Lower lobe of right lung (tissue), 2 donors: Measurements from ENCODE around the gene SLC25A48. TPM values are rescaled to one million over a fixed set of nuclear protein-coding genes. Genes with fewer than 3 reads are reported as not detected.

ENCODE experiments used
- ATAC-seq, 2 donors: fragments of 200-7000 bp; cut with Tn5 transposase; one replicate each; pipeline ENCODE4 v1.9.1; 2020 to 2022; ENCODE audit warnings: mild to moderate bottlenecking in 2 of 2, moderate library complexity in 2 of 2
- DNase-seq: peaks from one replicate; pipeline ENCODE4 v3.0.0-alpha.2; 2020
- H3K27ac ChIP-seq: fragments of 200-600 bp; one replicate; pipeline ENCODE4 v1.8.0; 2022
- H3K27me3 ChIP-seq: fragments of 200-600 bp; one replicate; pipeline ENCODE4 v1.8.0; 2022; ENCODE audit warnings: low read depth
- H3K36me3 ChIP-seq: fragments of 200-600 bp; one replicate; pipeline ENCODE4 v1.8.0; 2022; ENCODE audit warnings: mild to moderate bottlenecking
- H3K4me1 ChIP-seq: fragments of 200-600 bp; one replicate; pipeline ENCODE4 v1.8.0; 2022
- H3K4me3 ChIP-seq: fragments of 200-600 bp; one replicate; pipeline ENCODE4 v1.8.0; 2022; ENCODE audit warnings: mild to moderate bottlenecking
- H3K9me3 ChIP-seq: fragments of 200-600 bp; one replicate; pipeline ENCODE4 v1.8.0; 2022
- intact Hi-C: fragments of 100-400 bp; cut with DNase I; formaldehyde crosslinking; loops from one replicate; pipeline ENCODE4 v1.11.0; 2022
- total RNA-seq: library from RNA; stranded (reverse); fragmentation: NEBNext Ultra II Directional; extraction: Animal tissue kit (Norgen Biotek cat#: 25700); gene quantifications from one replicate; pipeline ENCODE4 v1.2.1, GENCODE V29; 2021
- TF ChIP-seq, protein P1 (sequence below): fragments of 200-600 bp; IDR thresholded peaks from one replicate; pipeline ENCODE4 v1.8.0; 2022; ENCODE audit warnings: antibody characterized with exemption, mild to moderate bottlenecking
- donor health status: DM: no; HTN: yes; CAD: no; lungs with severe emphysema.

SLC25A48 gene
- total RNA-seq, 1 donor from 2014 or later, result 0.24 TPM

DNA sequence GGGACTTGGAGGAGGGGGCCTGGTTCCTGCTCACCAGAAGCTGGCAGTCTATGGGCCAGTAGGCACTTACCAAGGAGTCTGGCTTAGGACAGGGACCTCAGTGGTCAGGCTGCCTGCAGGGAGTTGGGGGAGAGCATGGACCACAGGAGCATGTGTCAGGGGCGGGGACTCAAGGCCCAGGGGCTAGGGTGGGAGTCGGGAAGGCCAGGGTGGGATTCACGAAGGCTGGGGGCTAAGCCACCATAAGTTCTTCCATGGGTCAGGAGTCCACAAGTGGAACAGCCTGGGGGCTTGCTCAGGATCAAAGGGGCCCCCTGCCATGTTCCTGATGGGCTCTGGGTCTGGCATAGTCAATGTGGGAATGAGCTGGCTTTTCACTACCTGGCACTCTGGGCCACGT is 11.5 kb upstream of the SLC25A48 start:
- DNase-seq (no peak), ATAC-seq (no peak)
- Histone ChIP-seq H3K4me3 (no peak overlapping the region), H3K27me3 (no peaks in the 10 kb centered on the region), H3K36me3 (no peaks in the 10 kb centered on the region), H3K9me3 (no peaks in the 10 kb centered on the region), H3K27ac (no peak overlapping the region), H3K4me1 (no peaks in the 10 kb centered on the region)
- intact Hi-C loops, result no loop called here
- TF ChIP-seq, protein P1, sequence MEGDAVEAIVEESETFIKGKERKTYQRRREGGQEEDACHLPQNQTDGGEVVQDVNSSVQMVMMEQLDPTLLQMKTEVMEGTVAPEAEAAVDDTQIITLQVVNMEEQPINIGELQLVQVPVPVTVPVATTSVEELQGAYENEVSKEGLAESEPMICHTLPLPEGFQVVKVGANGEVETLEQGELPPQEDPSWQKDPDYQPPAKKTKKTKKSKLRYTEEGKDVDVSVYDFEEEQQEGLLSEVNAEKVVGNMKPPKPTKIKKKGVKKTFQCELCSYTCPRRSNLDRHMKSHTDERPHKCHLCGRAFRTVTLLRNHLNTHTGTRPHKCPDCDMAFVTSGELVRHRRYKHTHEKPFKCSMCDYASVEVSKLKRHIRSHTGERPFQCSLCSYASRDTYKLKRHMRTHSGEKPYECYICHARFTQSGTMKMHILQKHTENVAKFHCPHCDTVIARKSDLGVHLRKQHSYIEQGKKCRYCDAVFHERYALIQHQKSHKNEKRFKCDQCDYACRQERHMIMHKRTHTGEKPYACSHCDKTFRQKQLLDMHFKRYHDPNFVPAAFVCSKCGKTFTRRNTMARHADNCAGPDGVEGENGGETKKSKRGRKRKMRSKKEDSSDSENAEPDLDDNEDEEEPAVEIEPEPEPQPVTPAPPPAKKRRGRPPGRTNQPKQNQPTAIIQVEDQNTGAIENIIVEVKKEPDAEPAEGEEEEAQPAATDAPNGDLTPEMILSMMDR, result no peak

DNA sequence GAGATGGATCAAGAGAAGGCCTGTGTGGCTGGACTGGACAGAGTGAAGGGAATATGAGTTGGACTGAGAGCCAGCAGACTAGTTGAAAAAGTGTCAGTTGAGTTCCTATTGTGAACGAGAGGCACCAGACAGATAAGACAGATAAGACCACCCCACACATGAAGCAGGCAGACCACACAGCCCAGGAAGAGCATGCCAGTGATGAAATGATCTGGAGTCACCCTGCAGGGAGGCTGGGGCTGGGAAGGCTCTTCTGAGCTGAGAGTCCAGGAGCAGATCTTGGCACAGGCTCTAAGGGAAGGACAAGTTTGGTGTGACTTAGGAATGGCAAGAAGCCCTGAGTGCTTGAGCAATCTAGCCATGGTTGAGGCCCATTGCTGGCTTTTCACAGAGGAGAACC is 10.6 kb upstream of the SLC25A48 start:
- DNase-seq, result no peak
- Histone ChIP-seq H3K4me1 (no peaks in the 10 kb centered on the region), H3K27ac (no peak overlapping the region), H3K27me3 (no peaks in the 10 kb centered on the region), H3K36me3 (no peaks in the 10 kb centered on the region), H3K4me3 (no peak overlapping the region), H3K9me3 (no peaks in the 10 kb centered on the region)
- ATAC-seq, result no peak
- intact Hi-C loops, result no loop called here
- TF ChIP-seq, protein P1, result no peak

DNA sequence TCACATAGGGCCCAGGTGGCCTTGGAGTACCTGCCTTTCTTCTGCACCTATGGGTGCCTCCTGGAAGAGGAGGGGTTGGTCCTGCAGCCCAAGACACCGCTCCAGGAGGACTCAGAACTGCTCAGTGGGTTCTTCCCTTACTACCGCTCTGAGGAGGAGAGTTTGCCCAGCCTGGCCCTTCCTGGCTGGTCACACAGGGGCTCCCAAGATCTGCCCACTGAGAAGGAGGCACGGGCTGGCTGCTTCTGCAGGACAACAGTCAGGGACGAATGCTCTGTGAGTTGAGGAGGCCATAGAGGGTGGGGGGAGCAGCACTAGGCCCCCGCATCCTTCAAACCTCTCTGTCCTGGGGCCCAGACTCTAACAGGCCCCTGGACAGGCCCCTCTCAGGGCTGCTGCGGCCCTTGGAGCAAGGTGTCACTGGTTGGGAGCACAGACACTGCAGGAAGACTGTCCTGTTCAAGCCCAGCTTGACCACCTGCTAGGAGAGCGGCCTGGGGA is 9.9 kb upstream of the SLC25A48 start:
- Histone ChIP-seq H3K9me3 (no peaks in the 10 kb centered on the region), H3K4me1 (no peaks in the 10 kb centered on the region), H3K4me3 (no peak overlapping the region), H3K36me3 (no peaks in the 10 kb centered on the region), H3K27ac (no peak overlapping the region), H3K27me3 (no peaks in the 10 kb centered on the region)
- DNase-seq (no peak), ATAC-seq (no peak)
- TF ChIP-seq, protein P1, result no peak
- intact Hi-C loops, result no loop called here

DNA sequence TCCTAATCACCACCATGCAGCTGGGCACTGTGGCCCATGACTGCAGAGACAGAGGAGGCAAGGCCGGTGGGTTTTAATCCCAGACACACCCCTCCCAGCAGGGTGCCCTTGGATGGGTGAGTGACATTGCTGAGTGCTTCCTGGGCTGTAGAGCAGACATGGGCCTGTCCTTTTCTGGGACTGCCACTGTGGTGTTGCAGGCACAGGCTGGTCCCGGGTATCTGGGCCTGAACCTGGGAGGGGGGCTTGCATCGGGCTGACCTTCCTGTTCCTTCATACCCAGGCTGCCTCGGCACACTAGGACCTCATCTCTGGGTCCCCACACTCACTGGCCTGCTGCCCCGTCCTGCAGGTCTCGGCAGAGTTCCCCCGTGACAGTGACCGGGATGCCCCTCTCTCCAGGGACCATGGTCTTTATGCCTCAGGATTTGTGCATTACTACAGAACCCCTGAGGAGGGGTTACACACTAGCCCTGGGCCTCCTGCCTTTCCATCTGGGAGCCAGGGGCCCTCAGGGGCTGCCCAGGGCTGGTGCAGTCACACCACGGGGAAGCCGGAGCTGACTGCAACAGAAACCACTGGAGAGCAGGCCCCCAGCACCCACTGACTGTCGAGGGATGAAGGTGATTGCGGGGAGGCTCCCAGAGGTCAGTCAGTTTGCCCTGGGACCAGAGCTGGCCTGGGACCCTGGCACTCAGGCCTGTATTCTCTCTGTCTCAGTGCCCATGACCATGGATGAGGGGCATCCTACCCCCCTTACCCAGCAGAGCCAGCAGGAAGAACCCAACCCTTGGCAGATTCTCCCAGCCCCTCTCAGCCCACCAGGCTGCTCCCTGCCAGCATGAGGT is 8.9 kb upstream of the SLC25A48 start:
- no peak for DNase-seq
- peaks cover 6% of the 10 kb centered on the region for H3K27me3 ChIP-seq
- ATAC-seq, result no peak
- H3K27ac ChIP-seq, result no peak overlapping the region
- H3K9me3 ChIP-seq, result no peaks in the 10 kb centered on the region
- TF ChIP-seq, protein P1, result no peak
- no peaks in the 10 kb centered on the region for H3K36me3 ChIP-seq
- intact Hi-C loops, result no loop called here
- H3K4me1 ChIP-seq, result no peaks in the 10 kb centered on the region
- no peak overlapping the region for H3K4me3 ChIP-seq

DNA sequence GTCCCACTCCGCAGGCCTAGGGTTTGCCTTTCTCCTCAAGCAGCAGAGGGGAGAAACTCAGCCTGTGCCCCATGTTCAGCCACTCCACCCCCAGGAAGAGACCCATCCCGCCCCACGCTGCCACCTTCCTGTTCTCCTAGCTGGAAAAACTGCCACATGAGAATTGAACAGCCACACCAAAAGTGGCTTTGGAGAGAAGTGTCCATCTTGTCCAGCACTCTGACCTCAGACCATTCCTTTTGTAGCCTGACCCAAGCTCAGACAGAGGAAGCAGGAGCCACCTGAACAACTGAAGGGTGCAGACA is 8.3 kb upstream of the SLC25A48 start:
- Histone ChIP-seq H3K27ac (no peak overlapping the region), H3K27me3 (peaks cover 11% of the 10 kb centered on the region), H3K36me3 (no peaks in the 10 kb centered on the region), H3K4me1 (no peaks in the 10 kb centered on the region), H3K4me3 (no peak overlapping the region), H3K9me3 (no peaks in the 10 kb centered on the region)
- ATAC-seq, result no peak
- TF ChIP-seq, protein P1, result no peak
- DNase-seq, result no peak
- intact Hi-C loops, result no loop called here
